GM12878 (cell line): ENCODE measurements around the gene ZNF428. TPM values are rescaled to one million over a fixed set of nuclear protein-coding genes. Genes with fewer than 3 reads are reported as not detected.
A peak's percentile ranks its signal among the peaks of the same experiment; 100 is the strongest.

Experiments used
- ATAC-seq: fragments of 200-7000 bp; cut with Tn5 transposase; 3 replicates; pipeline ENCODE4 v1.9.1; 2020; ENCODE audit warnings: mild to moderate bottlenecking, moderate library complexity
- BruUV-seq: library from RNA; stranded (reverse); fragments of 400-500 nt; replicated peaks from 2 replicates; lab custom pipeline; 2021; lab: Mats Ljungman, UMichigan
- CTCF ChIA-PET: fragments of 300-600 bp; sonication (Branson Sonifier 250); formaldehyde crosslinking; extraction: SDS; loops from one replicate; lab custom pipeline; 2021; ENCODE audit warnings: inconsistent platforms; lab: Yijun Ruan, JAX
- POLR2A ChIA-PET: fragments of 350-600 bp; formaldehyde crosslinking; extraction: SDS; loops from one replicate; lab custom pipeline; 2021; ENCODE audit warnings: inconsistent platforms; lab: Charles Lee
- RAD21 ChIA-PET: fragments of 300-600 bp; sonication (Branson Sonifier 250); formaldehyde crosslinking; loops from one replicate; lab custom pipeline; 2023; ENCODE audit warnings: antibody characterized with exemption; ENCODE audit not compliant: unreplicated experiment; lab: Charles Lee
- SMC1A ChIA-PET: fragments of 300-600 bp; sonication (Branson Sonifier 250); formaldehyde crosslinking; loops from one replicate; lab custom pipeline; 2023; ENCODE audit not compliant: unreplicated experiment, uncharacterized antibody; lab: Charles Lee
- DNase-seq: peaks from one replicate; pipeline ENCODE4 v3.0.0-alpha.2; 2011; ENCODE audit warnings: low read depth, low spot score
- FAIRE-seq: peaks from 3 replicates; lab custom pipeline; 2011; peaks lifted over from hg19 to GRCh38; lab: Jason Lieb, UNC
- H2AFZ ChIP-seq: 2 replicates; pipeline ENCODE4 v1.6.0; 2011; ENCODE audit warnings: low read depth, low read length, control low read depth; ENCODE audit not compliant: control insufficient read depth
- H3K27ac ChIP-seq: 2 replicates; pipeline ENCODE4 v1.5.1; 2011; ENCODE audit warnings: control low read depth; ENCODE audit not compliant: control insufficient read depth, insufficient read depth
- H3K27me3 ChIP-seq, 2 experiments: replicated peaks in 1 of 2; 2 replicates each; pipeline versions ENCODE4 v1.6.0 to v1.6.1; 2011; ENCODE audit warnings: low read length in 1 of 2; ENCODE audit not compliant: control insufficient read depth in 2 of 2, insufficient read depth in 2 of 2
- H3K36me3 ChIP-seq, 2 experiments: 2 replicates each; pipeline ENCODE4 v1.5.1; 2011; ENCODE audit warnings: low read length in 1 of 2; ENCODE audit not compliant: control insufficient read depth in 2 of 2, insufficient read depth in 2 of 2
- H3K4me1 ChIP-seq: 2 replicates; pipeline ENCODE4 v1.6.1; 2011; ENCODE audit warnings: mild to moderate bottlenecking, low read length, moderate library complexity, mixed read lengths; ENCODE audit not compliant: control insufficient read depth, insufficient read depth
- H3K4me2 ChIP-seq: 2 replicates; pipeline ENCODE4 v1.6.0; 2011; ENCODE audit warnings: control low read depth; ENCODE audit not compliant: control insufficient read depth, insufficient read depth
- H3K4me3 ChIP-seq: fragments of 200-600 bp; sonication (generic); 2 replicates; pipeline ENCODE4 v1.5.1; 2016
- H3K79me2 ChIP-seq: 2 replicates; pipeline ENCODE4 v1.6.0; 2011; ENCODE audit warnings: low read length; ENCODE audit not compliant: control insufficient read depth, insufficient read depth
- H3K9ac ChIP-seq: 2 replicates; pipeline ENCODE4 v1.8.0; 2011; ENCODE audit warnings: low read length, control low read depth, mixed read lengths; ENCODE audit not compliant: control insufficient read depth, insufficient read depth
- H3K9me3 ChIP-seq: replicated peaks from 3 replicates; pipeline ENCODE4 v1.5.1; 2011; ENCODE audit warnings: mild to moderate bottlenecking, low read length; ENCODE audit not compliant: control insufficient read depth, insufficient read depth
- H4K20me1 ChIP-seq: 2 replicates; pipeline ENCODE4 v1.6.0; 2011; ENCODE audit not compliant: control insufficient read depth, insufficient read depth
- EGR1 ChIP-seq, 2 experiments: IDR thresholded peaks; 1 replicate in 1 of 2; 2 replicates in 1 of 2; pipeline ENCODE4 v1.6.1; 2011 to 2012; ENCODE audit warnings: low read depth in 2 of 2, low read length in 2 of 2, borderline replicate concordance in 1 of 2, mild to moderate bottlenecking in 1 of 2, moderate library complexity in 1 of 2
- EZH2 ChIP-seq: IDR thresholded peaks from 2 replicates; pipeline ENCODE4 v1.6.1; 2012; ENCODE audit warnings: low read depth, mild to moderate bottlenecking, control low read depth, inconsistent platforms, low read length, borderline replicate concordance; ENCODE audit not compliant: control insufficient read depth
- HDAC2 ChIP-seq: fragments of 200-600 bp; sonication (generic); IDR thresholded peaks from 2 replicates; pipeline ENCODE4 v1.6.1; 2017
- IKZF2 ChIP-seq, 2 experiments: fragments of 450-650 bp; IDR thresholded peaks; 2 replicates each; pipeline ENCODE4 v1.6.1; 2017; ENCODE audit warnings: mild to moderate bottlenecking in 2 of 2, moderate library complexity in 2 of 2
- IRF3 ChIP-seq: fragments of 450-650 bp; IDR thresholded peaks from 2 replicates; pipeline ENCODE4 v1.6.1; 2014; ENCODE audit warnings: mild to moderate bottlenecking
- KAT2A ChIP-seq: conservative IDR thresholded peaks from 2 replicates; pipeline ENCODE4 v1.6.1; 2011; ENCODE audit warnings: low read depth, low read length; ENCODE audit not compliant: control insufficient read depth
- LARP7 ChIP-seq: fragments of 450-650 bp; IDR thresholded peaks from 2 replicates; pipeline ENCODE4 v1.6.1; 2017; ENCODE audit warnings: mild to moderate bottlenecking
- MLLT1 ChIP-seq: fragments of 450-650 bp; IDR thresholded peaks from 2 replicates; pipeline ENCODE4 v1.6.1; 2016; ENCODE audit warnings: mild to moderate bottlenecking
- NKRF ChIP-seq: fragments of 450-650 bp; conservative IDR thresholded peaks from 2 replicates; pipeline ENCODE4 v1.6.1; 2017; ENCODE audit warnings: mild to moderate bottlenecking, moderate library complexity
- NR2F1 ChIP-seq: fragments of 450-650 bp; conservative IDR thresholded peaks from 2 replicates; pipeline ENCODE4 v1.6.1; 2017; ENCODE audit warnings: mild to moderate bottlenecking
- NRF1 ChIP-seq: conservative IDR thresholded peaks from 2 replicates; pipeline ENCODE4 v1.6.1; 2011; ENCODE audit warnings: mild to moderate bottlenecking, low read depth, low read length, improper control_type of control experiment
- PBX3 ChIP-seq: IDR thresholded peaks from 2 replicates; pipeline ENCODE4 v1.6.1; 2011; ENCODE audit warnings: mild to moderate bottlenecking, low read depth, low read length, moderate library complexity; ENCODE audit not compliant: insufficient replicate concordance
- POLR2AphosphoS2 ChIP-seq: IDR thresholded peaks from 2 replicates; pipeline ENCODE4 v1.6.1; 2011; ENCODE audit warnings: low read depth, mild to moderate bottlenecking, low read length, improper control_type of control experiment, moderate library complexity
- POLR2AphosphoS5 ChIP-seq: IDR thresholded peaks from 2 replicates; pipeline ENCODE4 v1.6.1; 2011; ENCODE audit warnings: mild to moderate bottlenecking, low read length, inconsistent platforms
- RFX5 ChIP-seq: IDR thresholded peaks from 2 replicates; pipeline ENCODE4 v1.6.1; 2011; ENCODE audit warnings: low read depth, low read length, improper control_type of control experiment
- SUPT20H ChIP-seq: IDR thresholded peaks from 2 replicates; pipeline ENCODE4 v1.6.1; 2011; ENCODE audit warnings: low read depth, mild to moderate bottlenecking, low read length, moderate library complexity, borderline replicate concordance; ENCODE audit not compliant: control insufficient read depth
- TCF7 ChIP-seq: IDR thresholded peaks from 2 replicates; pipeline ENCODE4 v1.6.1; 2014; ENCODE audit warnings: antibody characterized with exemption, borderline replicate concordance
- WGBS: methylation state at CpG from one replicate; pipeline ENCODE4 v1.1.6; 2016; ENCODE audit warnings: low lambda C conversion rate; ENCODE audit not compliant: insufficient replicate concordance, insufficient coverage; ENCODE audit errors: missing lambda C conversion rate; 5-methylcytosine and 5-hydroxymethylcytosine counted together
- in situ Hi-C: fragments of 300-500 bp; cut with MboI; formaldehyde crosslinking; loops from 9 replicates; pipeline ENCODE4 v1.14.3; 2018; ENCODE audit warnings: mixed read lengths
- intact Hi-C: fragments of 100-400 bp; cut with micrococcal nuclease; formaldehyde crosslinking; loops from one replicate; pipeline ENCODE4 v1.14.2; 2022; ENCODE audit not compliant: unreplicated experiment
- polyA plus RNA-seq, 11 experiments: library from polyadenylated mRNA; depleted of rRNA in 4 of 11; unstranded in 6 of 11; stranded (reverse) in 5 of 11; fragments of >200 nt; fragmentation: Nextera tagmentation in 4 of 11; fragmentation: Illumina TruSeq in 1 of 11; extraction: Ambion mirVana in 4 of 11; extraction: Trizol in 1 of 11; gene quantifications; 1 replicate in 1 of 11; 2 replicates in 10 of 11; pipeline versions ENCODE4 v1.2.1 to v1.2.3, GENCODE V29; 2011 to 2016; ENCODE audit warnings: inconsistent platforms in 2 of 11, missing spikeins in 2 of 11, low read depth in 1 of 11
- total RNA-seq, 4 experiments: library from RNA; depleted of rRNA in 3 of 4; stranded (reverse); fragments of >200 nt in 3 of 4; fragmentation: Illumina TruSeq in 1 of 4; extraction: Trizol in 1 of 4; gene quantifications; 2 replicates each; pipeline versions ENCODE4 v1.2.1 to v1.2.3, GENCODE V29; 2013 to 2021

The ZNF428 gene
- total and polyA plus RNA-seq, 10 of the 15 experiments (the other 5 are each of a cell fraction or from before 2014, with no cell fraction given), result 0.27 to 57.8 (median 20.4) TPM

- Histone ChIP-seq H2AFZ (peak overlapping the region; percentile 80), H3K27me3 (no peaks in the 10 kb centered on the region), H3K79me2 (no peaks in the 10 kb centered on the region), H3K36me3 (no peaks in the 10 kb centered on the region), H3K9ac (peak overlapping the region; percentile 55), H3K9me3 (no peaks in the 10 kb centered on the region), H3K27ac (peak overlapping the region; percentile 51), H3K4me1 (peaks cover 14% of the 10 kb centered on the region), H4K20me1 (no peaks in the 10 kb centered on the region), H3K4me2 (peak overlapping the region; percentile 90), H3K4me3 (peak overlapping the region; percentile 84)
- SMC1A ChIA-PET, result interaction anchor here (0.5 to 3.3 kb wide), 33 partner anchors 9 to 426 kb away, joined by 3 to 43 read pairs (median 4); partner anchors contain the start of genes IRGQ, KCNN4, ZNF224 and ZNF45
- in situ Hi-C loops (no loop called here), intact Hi-C loops (loop anchor here (2.0 to 5.0 kb wide), 3 partner anchors 56 to 110 kb away; no protein-coding TSS in a partner anchor)
- DNase-seq (peak; percentile 95), FAIRE-seq (peak; percentile 98), ATAC-seq (peak; percentile 93)
- POLR2A ChIA-PET, result interaction anchor here (0.6 to 1.6 kb wide), 19 partner anchors 9 to 267 kb away, joined by 3 to 13 read pairs (median 5); partner anchors contain the start of genes IRGQ, SMG9, ZNF45 and ZNF575
- CTCF ChIA-PET, result interaction anchor here (0.6 to 2.8 kb wide), 43 partner anchors 9 to 283 kb away, joined by 3 to 55 read pairs (median 4); partner anchors contain the start of genes IRGQ, KCNN4, SMG9 and XRCC1
- no TSS peak for BruUV-seq
- RAD21 ChIA-PET, result interaction anchor here (0.6 to 2.9 kb wide), 49 partner anchors 9 to 426 kb away, joined by 3 to 86 read pairs (median 4); partner anchors contain the start of genes IRGQ, KCNN4, PHLDB3 and SMG9
- WGBS, result 3% methylated on average over 33 of the region's 44 CpGs
- TF ChIP-seq MLLT1, result no peak
- no peak for TF ChIP-seq RFX5
- TF ChIP-seq IKZF2 (IDR thresholded peaks at IDR 0.05), result peak; percentile 88 to 89; a peak in 3 of 4 replicates
- no peak for TF ChIP-seq NKRF
- no peak for TF ChIP-seq POLR2AphosphoS2
- TF ChIP-seq SUPT20H, result no peak
- TF ChIP-seq PBX3, result peak; percentile 48
- TF ChIP-seq POLR2AphosphoS5, result no peak
- no peak for TF ChIP-seq NRF1
- no peak for TF ChIP-seq NR2F1
- no peak for TF ChIP-seq EZH2
- no peak for TF ChIP-seq IRF3
- TF ChIP-seq EGR1 (IDR thresholded peaks at IDR 0.05; ENCODE audit: borderline replicate concordance in 1 of 2, low read depth in 2 of 2, low read length in 2 of 2), result no peak
- TF ChIP-seq HDAC2, result no peak
- no peak for TF ChIP-seq LARP7
- no peak for TF ChIP-seq TCF7
- no peak for TF ChIP-seq KAT2A
Measured at GRCh38 chr19:43668406-43669109, 49.1 kb upstream of the ZNF428 start.
